Measurements from ENCODE around the gene PRRG1.
A peak's percentile ranks its signal among the peaks of the same experiment; 100 is the strongest.
"Not testable (repeated sequence)": the region's sequence is repeated elsewhere in the genome, so short reads cannot be mapped to it uniquely, and the experiment has no call there.

Gene PRRG1

DNA sequence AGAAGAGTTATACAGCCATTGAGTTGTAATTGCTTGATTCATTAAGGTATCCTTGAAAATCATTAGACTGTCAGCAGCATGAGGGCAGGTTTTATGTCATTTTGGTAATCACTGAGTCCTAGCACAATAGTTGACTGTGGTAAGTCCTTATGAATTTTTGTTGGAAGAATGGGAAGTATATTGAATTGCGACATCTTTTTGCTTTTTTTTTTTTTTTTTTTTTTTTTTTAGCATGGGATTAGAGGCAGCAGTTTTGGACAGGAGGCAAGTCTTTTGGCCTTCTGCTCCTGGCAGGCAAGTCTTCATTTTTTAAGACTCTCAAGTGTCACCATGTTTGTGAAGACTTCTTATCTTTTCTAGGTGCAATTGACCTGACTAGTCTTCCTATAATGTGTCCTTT, 29.7 kb downstream of the PRRG1 start:
- no peak for DNase-seq

DNA sequence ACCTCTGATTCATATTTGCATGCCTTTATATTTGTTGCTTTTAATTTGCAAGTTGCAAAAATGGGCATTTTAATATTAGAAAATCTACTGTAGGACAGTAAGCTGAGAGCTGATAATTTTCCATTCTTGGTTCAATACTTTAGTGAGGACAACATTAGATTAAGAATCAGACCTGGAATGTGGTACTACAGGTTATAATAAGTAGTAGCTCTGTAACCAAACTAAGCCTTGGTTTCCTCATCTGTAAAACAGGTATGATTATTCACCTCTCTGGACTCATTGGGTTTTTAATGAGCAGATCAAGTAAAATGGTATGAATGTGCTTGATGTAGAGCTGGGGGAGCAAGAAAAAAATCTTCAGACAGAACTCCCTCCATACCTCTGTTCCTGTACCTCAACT, 31.1 kb downstream of the PRRG1 start:
- no peak for DNase-seq

DNA sequence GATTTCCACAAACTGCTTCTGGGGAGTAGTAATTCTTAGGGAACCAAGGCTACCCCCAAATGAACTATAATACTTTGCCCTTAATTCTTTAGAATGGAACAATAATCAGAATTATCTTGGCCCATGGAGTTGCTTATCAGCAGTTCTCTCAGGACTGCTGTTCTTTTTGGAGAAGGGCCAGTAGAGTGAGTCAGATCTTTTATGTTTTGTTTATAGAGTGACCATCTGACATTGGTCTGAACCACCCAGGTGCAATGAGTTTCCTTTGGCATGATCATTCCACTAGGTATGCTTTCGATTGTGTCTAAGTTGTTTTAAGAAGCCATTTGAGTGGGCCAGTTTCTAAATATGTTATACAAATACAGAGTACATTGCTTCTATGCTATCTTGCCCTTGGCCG, 31.8 kb downstream of the PRRG1 start:
- DNase-seq, result no peak

DNA sequence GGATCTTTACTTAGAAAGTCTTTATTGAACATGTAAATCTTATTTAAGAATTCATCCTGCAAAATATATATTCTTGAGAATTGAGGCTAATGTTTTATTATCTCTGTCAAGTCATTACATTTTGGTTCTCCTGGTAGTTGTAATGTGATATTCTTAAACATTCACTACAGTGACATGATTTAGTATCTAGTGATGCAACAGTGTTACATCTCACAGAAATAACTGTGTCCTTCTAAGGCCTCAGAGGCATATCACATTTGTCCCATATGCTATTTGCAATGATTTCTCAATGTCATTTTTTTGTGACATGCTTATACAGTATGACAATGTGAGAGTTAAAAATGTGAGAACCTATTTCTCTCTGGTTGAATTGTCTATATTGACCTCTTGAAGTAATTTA, 34.1 kb downstream of the PRRG1 start:
- no peak for DNase-seq

DNA sequence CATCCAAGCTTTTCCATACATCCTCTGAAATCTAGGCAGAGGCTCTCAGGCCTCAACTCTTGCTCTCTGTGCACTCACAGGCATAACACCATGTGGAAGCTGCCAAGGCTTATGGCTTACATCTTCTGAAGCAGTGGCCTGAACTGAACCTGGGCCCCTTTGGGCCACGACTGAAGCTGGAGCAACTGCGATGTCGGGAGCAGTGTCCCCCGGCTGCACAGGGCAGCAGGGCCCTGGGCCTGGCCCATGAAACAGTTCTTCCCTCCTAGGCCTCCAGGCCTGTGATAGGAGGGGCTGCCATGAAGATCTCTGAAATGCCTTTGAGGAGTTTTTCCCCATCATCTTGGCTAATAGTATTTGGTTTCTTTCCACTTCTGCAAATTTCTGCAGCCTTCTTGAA, 39.2 kb downstream of the PRRG1 start:
- DNase-seq, result no peak

DNA sequence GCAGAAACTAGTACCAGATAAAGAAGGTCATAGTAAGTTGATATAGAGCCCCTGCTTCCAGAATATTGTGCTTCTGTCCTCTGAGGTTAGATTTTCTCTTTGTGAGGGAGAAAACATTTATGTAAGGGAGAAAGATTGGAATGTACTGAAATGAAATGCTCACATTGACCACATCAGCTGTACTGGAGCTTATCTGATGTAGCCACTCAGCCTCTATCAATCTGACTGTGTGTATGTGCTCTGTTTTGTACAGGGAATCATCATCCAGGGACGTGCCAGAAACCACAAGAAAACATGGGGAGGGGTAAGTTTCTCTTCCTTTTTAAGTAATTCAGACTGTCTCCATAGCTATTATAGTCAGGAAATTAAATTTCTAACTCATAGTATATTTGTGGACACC, 56.8 kb downstream of the PRRG1 start:
- no peak for DNase-seq

DNA sequence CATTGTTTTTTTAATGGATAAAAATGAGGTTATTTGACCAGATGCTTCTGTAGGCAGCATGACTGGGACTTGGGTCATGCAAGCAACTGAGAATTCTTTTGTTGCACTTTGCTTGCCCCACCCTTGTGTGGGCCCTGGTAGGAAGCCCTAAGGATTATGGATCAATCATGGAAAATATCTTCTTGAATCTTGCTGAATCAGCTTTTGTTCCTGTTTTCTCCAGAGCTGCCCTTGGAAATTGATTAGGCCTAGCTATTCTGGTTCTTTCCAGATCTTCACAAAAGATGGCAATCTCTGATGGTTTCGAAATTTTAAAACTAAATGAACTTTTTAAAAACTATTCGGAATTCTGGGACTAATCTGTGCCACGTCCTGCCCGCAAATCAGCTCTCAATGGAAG, 58.6 kb downstream of the PRRG1 start:
- DNase-seq, result no peak

DNA sequence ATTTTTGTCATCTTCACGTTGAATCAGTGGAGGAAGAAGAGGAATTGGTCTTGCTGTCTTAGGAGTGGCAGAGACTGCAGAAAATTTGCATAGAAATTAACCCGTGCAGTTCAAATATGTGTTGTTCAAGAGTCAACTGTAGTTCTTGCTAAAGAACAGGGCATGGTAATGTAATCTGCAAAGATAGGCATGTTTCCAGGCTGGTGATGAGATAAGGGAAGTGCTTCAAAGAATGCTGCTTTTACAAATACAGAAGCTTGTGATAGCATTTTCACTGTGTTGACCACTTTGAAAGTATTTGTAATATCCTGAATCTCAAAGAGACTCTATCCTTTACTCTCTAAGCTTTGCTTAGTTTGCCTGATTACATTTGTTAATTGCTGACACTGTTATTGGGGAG, 60.1 kb downstream of the PRRG1 start:
- DNase-seq, result no peak

DNA sequence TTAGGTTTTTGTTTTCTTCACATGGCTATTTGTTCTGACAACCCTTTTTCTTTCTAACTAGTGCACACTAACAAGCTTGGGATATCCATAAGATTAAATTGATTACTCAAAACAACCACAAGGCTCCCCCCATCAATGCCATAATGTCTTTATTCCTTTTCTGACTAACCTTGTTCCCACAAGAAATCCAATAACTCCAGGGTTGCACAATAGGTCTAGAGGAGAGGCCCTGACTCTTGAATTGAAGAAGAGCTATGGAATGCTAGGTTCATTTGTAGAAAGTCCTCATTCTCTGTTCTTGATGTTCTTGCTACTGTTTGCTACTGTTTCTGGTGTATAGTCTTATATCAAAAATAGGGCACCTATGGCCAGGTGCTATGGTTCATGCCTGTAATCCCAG, 71.0 kb downstream of the PRRG1 start:
- DNase-seq, result no peak

DNA sequence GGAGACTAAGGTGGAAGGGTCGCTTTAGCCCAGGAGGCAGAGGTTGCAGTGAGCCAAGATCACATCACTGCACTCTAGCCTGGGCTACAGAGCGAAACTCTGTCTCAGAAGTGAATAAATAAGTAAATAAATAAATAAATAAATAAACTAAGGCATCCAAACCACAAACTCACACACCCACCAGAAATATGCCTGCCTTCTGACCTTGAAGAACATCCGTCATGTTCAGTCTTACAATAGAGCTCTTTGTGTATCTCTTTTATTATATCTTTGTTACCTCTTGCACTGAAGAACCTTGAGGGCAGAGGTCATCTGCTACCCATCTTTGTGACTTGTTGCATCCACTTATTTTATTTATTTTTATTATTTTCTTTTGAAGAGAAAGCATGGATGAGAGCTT, 71.6 kb downstream of the PRRG1 start:
- DNase-seq, result no peak

DNA sequence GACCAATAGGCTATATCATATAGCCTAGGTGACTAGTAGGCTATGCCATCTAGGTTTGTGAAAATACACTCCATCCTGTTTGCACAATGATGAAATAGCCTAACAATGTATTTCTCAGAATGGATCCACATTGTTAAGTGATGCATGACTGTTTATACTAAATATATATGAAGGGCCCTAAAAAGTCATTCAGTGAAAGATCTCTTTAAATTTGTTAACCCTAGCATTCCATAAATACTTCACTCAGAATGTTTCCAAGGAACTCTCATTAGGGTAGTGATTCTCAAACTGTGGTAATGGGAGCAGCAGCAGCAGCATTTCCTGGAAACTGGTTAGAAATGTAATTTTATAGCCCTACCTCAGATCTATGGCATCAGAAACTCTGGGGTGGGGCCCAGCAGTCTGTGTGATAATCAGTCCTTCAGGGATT, 74.9 kb downstream of the PRRG1 start:
- no peak for DNase-seq

DNA sequence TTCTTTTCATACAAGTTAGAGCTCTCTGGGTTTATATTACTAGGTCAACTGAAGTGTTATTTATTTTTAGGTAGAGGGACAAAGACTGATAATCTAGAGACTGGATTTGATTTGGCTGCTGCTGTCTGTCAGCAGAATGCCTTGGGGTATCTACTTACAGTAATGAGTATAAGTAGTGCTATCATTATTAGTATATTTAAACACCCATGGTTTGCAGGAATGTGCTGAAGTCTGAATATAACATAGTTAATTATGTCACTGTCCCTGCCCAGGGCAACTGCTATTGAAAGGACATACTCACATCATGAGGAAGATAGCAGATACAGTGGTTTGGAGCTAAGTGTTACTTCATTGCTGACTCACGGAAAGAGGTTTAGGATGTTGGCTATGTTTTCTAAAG, 76.2 kb downstream of the PRRG1 start:
- DNase-seq, result no peak

DNA sequence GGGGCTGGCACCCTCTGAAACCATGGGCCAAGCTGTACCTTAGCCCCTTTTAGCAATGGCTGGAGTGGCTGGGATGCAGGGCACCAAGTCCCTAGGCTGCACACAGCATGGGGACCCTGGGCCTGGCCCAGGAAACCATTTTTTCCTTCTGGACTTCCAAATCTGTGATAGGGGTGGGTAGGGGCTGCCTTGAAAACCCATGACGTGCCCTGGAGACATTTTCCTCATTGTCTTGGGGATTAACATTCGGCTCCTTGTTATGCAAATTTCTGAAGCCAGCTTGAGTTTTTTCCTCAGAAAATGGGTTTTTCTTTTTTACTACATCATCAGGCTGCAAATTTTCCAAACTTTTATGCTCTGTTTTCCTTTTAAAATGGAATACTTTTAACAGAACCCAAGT, 79.8 kb downstream of the PRRG1 start:
- DNase-seq, result not testable (repeated sequence)

DNA sequence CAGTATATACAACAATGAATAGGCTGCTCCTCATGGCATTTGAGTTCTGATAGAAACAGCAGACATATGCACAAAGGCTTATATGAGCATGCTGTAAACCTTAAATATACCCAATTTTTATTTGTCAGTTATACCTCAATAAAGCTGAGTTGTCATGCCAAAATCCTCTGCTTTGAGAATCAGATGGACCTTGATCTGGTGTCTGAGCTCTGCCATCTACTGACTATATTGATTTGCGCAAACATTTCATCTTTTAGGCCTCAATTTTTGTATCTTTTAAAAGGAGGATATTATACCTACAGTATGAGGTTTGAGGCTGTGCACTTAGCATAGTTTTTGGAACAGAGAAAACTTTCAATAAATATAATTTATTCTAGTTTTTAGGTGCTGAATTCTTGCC, 85.2 kb downstream of the PRRG1 start:
- DNase-seq, result no peak

DNA sequence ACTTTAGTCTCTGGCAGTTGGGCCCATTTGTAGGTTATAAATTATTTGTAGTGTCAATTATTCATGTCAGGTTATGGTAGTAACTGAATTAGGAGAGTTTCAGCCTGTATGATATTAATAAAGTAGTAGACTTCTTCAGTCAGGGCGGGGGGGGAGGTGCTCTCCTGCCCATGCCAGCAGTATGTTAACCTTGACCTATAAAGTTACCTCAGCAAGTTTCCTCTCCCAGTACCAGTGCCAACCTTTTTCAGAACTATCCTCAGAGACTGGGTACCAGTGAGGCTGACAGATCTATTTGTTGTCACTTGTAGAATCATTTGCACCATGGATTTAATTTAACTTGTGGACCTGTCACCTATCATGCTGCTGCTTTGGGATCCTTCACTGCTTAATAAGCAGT, 88.0 kb downstream of the PRRG1 start:
- no peak for DNase-seq

DNA sequence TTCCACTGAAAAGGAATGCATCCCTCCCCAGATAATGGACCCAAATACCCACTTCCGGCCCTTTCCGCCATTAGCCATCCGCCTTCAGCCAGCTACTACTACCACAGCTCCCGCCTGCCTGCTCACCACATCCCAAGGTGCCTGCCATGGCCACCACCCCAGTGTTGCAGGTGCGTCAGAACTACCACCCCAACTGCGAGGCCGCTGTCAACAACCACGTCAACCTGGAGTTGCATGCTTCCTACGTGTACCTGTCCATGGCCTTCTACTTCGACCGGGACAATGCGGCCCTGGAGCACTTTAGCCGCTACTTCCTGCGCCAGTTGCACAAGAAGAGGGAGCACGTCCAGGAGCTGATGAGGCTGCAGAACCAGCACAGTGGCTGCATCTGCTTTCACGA, 92.2 kb downstream of the PRRG1 start:
- no peak for DNase-seq

DNA sequence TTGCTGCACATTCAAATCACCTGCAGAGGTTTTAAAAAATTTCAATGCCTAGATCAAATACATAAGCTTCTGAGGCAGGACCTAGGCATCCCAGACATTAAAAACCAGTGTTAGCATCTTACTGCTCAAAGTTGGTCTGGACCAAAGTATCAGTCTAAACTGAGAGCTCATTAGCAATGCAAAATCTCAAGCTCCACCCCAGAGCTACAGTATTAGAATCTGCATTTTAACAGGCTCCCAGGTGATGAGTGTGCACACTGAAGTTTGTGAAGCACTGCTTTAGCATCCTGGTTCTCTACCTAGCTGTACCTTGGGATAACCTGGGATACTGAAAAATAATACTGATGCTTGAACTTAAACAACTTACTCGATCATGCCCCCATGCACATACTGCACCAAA, 96.0 kb downstream of the PRRG1 start:
- no peak for DNase-seq

DNA sequence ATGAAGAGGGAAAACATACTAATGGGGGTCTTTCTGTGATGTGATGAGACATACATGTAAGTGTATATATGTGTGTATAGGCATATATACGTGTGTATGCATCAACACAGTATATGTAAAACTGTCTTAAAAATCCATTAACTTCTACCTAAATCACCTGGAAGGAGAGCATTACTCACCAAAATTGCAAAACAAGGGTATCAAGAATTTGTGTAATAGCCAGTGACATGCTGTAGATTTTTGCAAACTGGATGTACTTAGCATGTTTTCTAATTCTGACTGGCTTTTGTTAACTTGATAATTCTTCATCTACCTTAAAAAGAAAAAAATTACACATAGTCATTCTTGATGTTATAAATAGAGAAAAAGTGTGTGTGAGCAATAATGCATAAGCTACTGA, 104.7 kb downstream of the PRRG1 start:
- no peak for DNase-seq

DNA sequence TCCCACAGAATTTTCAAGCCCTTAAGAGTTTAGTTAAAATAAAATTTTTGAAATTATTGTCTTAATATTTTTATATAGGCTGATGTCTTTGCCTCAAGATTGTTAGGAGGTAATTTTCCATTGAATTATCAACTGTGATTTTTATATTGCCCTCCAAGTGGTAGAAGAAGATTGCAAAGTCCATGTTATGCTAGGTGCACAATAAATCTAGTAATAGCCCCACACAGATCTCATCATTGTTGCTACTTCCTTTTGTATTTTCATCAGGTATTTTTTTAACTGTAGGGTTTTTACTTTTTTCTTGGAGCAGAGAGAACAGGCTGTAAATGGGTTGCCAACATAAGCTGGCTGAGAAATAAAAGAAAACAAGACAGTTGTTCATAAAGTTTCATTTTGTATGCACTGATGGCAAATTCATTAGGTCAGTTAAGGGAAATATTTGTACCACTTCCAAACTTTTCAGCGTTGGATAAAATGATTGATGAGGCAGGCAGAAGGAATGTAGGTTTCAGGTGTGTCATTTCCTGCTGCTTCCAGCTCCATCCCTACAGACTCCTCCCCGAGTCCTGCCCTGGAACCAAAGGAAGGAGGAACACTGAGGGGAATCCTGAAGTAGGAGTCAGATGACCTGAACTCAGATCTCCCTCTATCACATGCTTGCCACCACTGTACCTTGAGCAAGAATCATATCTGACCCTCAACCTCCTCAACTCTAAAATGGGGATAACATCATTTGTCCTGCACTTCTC, 105.5 kb downstream of the PRRG1 start:
- no peak for DNase-seq

DNA sequence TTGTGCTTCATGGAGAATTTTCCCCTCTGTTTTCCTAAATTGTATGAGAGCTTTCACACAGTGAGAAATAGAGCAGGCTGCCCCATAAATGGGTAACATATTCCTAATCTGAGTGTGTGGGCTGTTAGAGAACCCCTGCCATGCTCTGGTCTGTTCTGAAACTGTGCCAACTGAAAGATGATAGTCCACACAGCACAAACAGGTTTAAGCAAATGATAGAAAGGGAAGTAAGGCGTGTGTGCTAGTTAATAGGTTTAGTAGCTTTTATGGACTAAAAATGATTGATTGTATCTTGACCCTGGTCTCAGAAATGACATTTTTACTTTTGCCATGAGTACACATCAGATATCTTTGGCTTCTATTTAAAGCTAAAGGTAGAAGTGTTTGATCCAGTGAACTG, 106.2 kb downstream of the PRRG1 start:
- peak; percentile 12 to 37 for DNase-seq

DNA sequence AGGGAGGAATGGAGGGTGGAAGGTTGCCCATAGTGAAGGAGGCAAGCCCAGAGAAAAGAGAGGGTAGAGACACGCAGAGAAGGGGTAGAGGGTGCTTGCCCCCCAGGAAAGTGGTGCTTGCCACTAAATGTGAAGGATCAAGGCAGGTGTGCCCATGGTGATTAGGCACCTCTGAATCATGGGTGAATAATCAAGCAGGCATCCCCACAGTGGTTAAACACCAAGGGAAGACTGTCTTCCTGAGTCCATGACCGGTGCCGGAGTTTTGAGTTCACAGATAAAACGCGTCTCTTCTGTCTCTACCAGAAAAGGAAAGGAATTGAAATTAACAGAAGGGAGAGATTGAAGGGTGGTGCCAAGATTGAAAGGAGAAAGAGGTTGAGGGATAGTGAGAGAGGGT, 111.1 kb downstream of the PRRG1 start:
- not testable (repeated sequence) for DNase-seq

DNA sequence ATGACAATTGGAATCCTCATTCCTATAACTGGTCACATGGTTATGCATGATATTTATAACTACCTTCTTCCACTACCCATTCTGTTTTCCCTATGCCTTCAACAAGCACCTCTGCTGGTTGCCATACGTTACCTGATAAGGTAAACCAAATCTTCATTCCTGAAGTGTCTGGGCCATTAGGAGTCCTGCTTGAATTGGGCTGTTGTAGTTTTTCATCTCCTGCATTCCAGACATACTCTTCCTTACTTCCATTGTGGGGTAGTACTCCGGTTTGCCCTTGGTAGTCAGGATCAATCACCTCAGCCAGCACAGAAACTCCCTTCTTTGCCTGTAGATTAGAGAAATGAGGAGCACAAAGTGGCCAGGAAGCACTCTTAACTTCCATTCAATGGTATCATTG, 113.2 kb downstream of the PRRG1 start:
- DNase-seq, result no peak

DNA sequence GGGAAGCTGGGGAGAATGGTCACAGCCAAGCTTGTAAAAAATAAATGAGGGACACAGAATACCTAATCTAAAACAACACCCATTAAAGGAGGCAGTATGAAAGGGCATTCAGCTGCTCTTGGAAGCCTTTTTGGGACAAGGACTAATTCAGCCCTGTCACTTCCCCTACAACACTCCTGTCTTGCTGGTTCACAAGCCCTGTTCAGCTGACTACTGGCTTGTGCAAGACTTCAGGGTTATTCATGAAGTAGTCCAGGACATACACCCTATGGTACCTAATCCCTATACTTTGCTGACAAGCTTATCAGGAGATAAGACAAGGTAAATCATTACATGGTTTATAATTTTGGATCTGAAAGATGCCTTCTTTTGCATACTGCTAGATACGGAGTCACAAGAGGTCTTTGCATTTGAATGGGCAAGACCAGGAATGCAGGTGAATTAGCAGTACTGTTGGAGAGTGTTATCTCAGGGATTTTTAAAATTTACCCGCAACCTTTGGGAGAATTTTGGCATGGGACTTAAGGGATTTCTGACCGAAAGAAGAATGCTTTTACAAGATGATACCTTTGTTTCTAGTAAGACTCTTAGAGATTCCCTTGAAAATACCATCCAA, 119.1 kb downstream of the PRRG1 start:
- no peak for DNase-seq

DNA sequence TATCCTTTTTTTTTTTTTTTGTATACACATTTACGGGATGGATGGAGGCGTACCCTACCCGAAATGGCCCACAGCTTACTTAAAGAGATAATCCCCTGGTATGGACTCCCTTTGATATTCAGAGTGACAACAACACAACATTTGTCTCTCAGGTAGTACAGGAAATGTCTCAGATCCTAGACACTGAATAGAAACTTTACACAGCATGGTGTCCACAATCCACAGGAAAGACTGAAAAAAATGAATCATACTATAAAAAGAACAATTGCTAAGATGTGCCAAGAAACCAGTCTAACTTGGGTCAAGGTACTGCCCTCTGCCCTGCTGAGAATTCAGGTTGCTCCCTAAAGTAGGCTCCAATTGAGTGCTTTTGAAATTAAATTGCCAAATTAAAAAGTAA, 121.5 kb downstream of the PRRG1 start:
- no peak for DNase-seq

DNA sequence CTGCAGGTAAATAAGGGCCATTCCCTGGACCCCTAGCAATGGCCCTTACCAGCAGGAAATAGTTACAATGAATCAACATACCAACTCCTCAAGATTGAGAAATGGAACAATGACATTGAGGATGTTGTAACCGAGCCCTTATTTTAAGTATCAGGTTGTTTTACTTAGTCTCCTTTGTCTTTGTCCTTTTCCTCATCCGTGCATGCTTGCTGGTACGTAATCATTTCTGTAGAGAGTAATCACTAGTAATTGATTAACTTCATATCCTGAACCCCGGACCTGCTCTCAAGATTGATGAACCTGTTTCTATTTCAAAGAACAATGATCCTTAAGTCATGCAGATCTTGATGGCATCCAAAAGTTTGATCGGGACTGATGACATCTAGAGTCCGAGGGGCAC, 123.7 kb downstream of the PRRG1 start:
- no peak for DNase-seq
